Measurements from ENCODE around the gene UHRF1.

UHRF1 gene

DNA sequence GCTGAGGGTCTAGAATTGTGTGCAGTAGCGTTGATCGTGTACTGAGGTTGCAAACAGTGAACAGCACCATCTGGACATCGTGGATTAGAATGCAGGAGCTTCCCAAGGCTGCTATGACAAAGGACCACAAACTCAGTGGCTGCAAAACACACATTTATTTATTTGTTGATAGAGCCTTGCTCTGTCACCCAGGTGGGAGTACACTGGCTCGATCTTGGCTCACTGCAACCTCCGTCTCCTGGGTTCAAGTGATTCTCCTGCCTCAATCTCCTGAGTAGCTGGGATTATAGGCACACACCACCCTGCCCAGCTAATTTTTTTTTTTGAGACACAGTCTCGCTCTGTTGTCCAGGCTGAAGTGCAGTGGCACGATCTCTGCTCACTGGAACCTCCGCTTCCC is 2.3 kb upstream of the UHRF1 start:
- no peak overlapping the region for H3K4me3 ChIP-seq (ENCODE audit: low read length)
- TF ChIP-seq, protein P1, sequence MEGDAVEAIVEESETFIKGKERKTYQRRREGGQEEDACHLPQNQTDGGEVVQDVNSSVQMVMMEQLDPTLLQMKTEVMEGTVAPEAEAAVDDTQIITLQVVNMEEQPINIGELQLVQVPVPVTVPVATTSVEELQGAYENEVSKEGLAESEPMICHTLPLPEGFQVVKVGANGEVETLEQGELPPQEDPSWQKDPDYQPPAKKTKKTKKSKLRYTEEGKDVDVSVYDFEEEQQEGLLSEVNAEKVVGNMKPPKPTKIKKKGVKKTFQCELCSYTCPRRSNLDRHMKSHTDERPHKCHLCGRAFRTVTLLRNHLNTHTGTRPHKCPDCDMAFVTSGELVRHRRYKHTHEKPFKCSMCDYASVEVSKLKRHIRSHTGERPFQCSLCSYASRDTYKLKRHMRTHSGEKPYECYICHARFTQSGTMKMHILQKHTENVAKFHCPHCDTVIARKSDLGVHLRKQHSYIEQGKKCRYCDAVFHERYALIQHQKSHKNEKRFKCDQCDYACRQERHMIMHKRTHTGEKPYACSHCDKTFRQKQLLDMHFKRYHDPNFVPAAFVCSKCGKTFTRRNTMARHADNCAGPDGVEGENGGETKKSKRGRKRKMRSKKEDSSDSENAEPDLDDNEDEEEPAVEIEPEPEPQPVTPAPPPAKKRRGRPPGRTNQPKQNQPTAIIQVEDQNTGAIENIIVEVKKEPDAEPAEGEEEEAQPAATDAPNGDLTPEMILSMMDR (conservative IDR thresholded peaks at IDR 0.05; ENCODE audit: low read depth, low read length): no peak
- DNase-seq (ENCODE audit: low read depth): no peak

DNA sequence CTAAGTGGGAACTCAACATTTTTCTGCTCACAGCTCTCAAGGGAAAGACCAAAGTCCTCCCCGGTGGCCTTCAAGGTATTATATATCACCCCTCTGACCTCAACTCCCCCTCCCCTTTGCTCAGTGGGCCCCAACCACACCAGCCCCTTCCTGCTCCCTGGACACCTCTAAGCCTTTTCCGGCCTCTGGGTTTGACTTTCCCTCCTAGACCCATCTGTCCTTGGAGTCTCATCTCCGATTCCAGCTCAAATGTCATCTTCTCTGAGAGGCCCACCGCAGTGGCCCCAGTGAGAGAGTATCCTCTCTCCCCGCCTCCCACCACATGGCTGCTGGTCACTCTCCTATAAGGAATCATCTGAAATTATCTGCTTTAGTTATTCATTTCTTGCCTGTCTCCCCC is 941 bp upstream of the UHRF1 start:
- TF ChIP-seq, protein P1 (conservative IDR thresholded peaks at IDR 0.05; ENCODE audit: low read depth, low read length): no peak
- no peak overlapping the region for H3K4me3 ChIP-seq (ENCODE audit: low read length)
- no peak for DNase-seq (ENCODE audit: low read depth)

DNA sequence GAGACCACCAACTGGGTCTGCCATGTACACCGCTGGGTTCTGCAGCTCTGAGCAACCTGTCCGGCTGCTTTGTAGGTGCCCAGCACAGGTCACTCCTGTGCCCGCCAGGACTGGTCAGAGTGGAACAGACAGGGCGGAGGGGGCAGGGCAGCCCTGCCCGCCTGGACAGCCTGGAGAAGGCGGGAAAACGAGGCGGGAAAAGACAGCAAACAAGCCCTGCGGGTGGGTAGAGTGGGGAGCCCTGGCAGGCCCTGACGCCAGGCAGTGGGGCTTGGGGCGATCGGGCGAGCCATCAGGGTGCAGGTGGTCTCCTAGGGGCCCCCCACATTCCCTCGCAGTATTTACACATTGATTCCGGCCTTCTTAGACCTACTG is 533 bp upstream of the UHRF1 start:
- no peak for DNase-seq (ENCODE audit: low read depth)
- TF ChIP-seq, protein P1 (conservative IDR thresholded peaks at IDR 0.05; ENCODE audit: low read depth, low read length): no peak
- no peak overlapping the region for H3K4me3 ChIP-seq (ENCODE audit: low read length)

DNA sequence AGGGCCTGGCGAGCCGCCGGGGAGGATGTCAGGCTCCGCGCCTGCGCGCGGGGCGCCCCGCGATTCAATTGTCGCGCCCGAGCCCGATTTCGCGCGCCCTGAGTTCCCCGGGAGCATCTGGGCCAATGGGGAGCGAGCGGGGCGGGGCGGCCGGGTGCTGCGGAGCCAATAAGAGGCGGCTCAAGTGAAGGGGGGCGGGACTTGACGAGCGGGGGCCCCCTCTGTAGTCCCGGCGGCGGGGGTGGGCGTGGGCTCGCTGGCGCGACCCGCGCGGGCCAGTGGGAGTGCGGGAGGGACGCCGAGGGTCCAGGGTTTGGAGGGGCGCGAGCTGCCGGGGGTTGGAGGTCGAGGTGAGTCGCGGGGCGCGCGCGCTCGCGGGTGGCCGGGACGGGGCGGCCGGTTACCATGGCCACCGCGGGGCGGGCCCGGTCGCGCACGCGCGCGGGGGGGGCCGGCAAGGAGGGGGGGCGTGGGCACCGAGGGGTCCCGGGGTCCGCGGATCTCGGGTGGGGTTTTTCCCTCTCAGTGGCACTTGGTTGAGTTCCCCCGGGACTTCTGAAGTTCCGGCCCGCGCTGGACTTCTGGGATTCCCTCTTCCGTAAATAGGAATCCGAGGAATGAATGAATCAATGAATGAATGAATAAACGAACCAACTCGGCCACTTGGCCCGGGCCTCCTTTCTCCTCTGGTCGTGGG is 744 bp downstream of the UHRF1 start:
- TF ChIP-seq, protein P1 (conservative IDR thresholded peaks at IDR 0.05; ENCODE audit: low read depth, low read length): no peak
- H3K4me3 ChIP-seq (ENCODE audit: low read length): peak overlapping the region; percentile 60
- no peak for DNase-seq (ENCODE audit: low read depth)

DNA sequence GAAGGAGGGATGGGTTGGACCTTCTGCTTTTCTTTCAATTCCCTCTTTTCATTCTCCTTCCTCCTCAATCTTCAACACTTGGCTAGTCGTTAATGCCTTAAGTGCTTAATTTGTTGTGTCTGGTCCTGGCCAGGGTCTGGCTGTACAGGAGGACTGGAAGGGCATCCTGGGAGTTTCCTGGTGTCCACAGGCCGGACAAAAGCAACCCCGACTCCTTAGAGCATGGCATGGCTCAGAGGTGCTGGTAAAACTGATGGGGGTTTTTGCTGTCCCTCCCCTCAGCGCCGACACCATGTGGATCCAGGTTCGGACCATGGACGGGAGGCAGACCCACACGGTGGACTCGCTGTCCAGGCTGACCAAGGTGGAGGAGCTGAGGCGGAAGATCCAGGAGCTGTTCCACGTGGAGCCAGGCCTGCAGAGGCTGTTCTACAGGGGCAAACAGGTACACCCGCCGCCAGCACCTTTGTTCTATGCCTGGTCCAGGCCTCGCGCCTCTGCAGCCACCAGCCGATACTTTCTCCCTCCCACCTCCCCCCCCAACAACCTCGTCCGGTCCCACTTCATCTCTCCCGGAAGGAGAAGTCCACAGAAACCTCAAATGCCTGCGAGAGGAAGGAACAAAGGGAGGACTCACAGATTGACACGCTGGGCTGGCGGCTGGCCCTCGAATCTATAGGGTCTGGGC is 1.4 kb downstream of the UHRF1 start:
- TF ChIP-seq, protein P1 (conservative IDR thresholded peaks at IDR 0.05; ENCODE audit: low read depth, low read length): no peak
- peak overlapping the region; percentile 60 for H3K4me3 ChIP-seq (ENCODE audit: low read length)
- no peak for DNase-seq (ENCODE audit: low read depth)

DNA sequence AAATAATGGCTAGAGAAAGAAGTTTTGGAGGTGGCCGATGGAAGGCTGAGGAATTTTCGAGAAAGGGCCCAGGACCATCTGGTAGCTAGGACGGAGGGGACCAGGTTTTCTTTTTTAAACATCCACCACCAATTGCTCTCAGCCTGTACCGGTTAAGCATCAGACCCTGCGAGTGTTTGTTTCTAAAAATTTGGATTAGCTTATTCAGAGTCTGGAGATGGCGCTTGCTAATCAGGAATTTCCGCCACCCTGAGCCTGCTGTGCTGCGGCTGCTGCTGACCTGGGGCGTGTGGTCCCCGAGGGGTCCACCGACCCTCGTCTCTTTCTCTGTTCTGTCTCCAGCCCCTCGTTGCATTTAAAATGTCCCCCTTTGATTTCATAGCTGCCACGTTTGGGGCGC is 2.0 kb downstream of the UHRF1 start:
- TF ChIP-seq, protein P1 (conservative IDR thresholded peaks at IDR 0.05; ENCODE audit: low read depth, low read length): no peak
- no peak for DNase-seq (ENCODE audit: low read depth)
- peak overlapping the region; percentile 60 for H3K4me3 ChIP-seq (ENCODE audit: low read length)
